GM19239 (cell line): ENCODE results near the gene TSACC.
"Not testable (repeated sequence)": the region's sequence is repeated elsewhere in the genome, so short reads cannot be mapped to it uniquely, and the experiment has no call there.

Source experiments
- DNase-seq: peaks from one replicate; pipeline ENCODE4 v3.0.0; 2011; ENCODE audit warnings: low spot score; ENCODE audit not compliant: insufficient read length
- FAIRE-seq: peaks from 2 replicates; lab custom pipeline; 2011; peaks lifted over from hg19 to GRCh38; lab: Jason Lieb, UNC

Gene TSACC

DNA sequence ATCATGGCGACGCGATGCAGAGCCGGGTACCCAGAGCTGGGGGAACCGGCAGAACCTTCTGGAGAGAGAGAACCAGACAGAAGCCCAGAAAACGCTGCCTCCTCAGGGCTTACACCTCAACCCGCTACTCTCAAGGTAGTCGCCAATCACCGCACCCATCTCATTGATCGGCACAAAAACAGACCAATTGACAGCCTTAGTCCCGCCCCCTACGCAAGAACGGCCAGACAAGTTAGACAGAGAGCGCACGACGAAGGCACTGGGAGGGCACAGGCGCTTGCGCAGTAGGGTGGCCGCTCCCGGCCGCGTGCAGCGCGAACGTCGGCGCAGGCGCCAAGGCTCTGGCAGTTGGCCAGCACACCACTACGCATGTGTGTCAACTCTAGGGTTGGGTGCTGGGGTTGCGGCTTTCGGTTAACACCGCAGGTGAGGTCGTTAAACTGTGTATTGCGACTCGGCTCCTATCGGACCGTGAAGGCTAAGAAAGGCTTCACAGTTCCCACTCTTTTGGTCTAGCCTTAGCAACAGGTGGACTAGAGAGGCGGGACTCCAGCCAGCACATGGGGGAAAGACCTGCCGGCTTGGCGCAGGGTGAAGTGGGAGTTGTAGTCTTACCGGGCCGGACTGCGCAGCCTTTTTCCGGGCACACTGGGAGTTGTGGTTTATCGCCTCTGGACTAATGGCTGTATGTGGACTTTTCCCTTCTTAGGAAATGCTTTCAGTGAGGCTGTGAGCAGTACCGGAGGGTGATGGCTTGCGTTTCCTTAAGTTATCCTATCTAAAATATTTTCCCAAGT is at the start of gene TSACC, which contains the start of gene CCT3:
Gene TSACC (plus strand): TSS at position 347 of the 797 bp plus-strand sequence. CDS start 1,232 bp downstream, outside the sequence.
Gene CCT3 (minus strand): TSS at position 113 of the 797 bp plus-strand sequence. CDS start 108 bp downstream, at position 5.
- FAIRE-seq = peak; percentile 98
- peak; percentile 93 for DNase-seq

DNA sequence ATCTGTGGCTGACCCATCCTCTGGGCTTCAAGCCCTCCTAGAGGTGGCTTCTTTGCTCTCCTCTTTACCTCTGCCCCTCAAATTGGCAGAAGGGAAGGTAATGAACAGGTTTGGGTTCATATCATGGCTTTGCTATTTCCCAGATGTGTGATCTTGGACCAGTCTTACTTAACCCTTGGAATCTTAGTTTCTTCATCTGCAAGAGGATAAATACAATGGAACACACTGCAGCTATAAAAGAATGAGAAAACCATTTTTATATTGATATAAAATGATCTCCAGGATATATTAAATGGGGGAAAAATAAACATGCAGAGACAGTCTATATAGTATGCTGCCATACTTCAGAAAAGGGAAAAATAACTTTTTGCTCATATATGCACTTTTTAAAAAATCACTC is 48.5 kb upstream of the TSACC start:
- DNase-seq (no peak), FAIRE-seq (no peak)

DNA sequence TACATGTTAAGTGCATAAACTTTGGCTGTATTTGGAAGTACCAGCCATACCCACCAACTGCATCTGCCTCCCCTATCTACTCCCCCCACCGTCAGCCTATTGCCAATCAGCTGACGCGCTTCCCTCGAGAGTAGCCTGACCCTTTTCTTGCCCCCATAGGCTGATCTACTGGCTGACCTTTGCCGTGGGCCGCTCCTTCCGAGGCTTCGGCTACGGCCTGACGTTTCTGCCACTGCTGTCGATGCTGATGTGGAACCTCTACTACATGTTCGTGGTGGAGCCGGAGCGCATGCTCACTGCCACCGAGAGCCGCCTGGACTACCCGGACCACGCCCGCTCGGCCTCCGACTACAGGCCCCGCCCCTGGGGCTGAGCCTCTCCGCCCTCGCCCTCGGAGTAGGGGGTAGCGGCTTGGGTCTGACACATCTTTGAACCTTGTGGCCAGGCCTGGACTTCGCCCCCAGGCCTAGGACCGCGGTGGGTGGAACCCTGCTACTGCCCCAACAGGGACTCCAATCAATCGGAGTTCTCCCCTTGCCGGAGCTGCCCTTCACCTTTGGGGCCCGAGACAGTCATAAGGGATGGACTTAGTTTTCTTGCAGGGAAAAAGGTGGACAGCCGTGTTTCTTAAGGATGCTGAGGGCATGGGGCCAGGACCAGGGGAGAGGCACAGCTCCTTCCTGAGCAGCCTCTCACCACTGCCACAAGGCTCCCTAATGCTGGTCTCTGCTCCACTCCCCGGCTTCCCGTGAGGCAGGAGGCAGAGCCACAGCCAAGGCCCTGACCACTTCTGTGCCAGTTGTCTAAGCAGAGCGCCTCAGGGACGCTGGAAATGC is 46.9 kb upstream of the TSACC start:
- FAIRE-seq (peak; percentile 42), DNase-seq (peak; percentile 35)

DNA sequence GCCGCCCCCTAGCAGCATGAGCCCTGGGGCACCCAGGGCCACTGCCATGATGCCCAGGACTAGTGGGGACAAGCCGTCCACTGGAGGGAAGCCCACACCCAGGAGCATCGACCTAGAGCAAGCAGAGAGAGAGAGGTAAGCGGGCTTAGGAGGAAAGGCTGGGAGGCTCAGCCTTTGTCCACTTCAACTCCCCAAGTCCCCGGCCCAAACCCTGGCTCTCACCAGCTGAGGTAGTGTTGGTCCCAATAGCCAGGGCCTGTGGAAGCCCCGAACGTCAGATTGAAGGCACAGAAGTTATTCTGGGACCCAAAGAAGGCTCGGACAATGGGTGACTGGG is 45.3 kb upstream of the TSACC start:
- DNase-seq (no peak), FAIRE-seq (no peak)

DNA sequence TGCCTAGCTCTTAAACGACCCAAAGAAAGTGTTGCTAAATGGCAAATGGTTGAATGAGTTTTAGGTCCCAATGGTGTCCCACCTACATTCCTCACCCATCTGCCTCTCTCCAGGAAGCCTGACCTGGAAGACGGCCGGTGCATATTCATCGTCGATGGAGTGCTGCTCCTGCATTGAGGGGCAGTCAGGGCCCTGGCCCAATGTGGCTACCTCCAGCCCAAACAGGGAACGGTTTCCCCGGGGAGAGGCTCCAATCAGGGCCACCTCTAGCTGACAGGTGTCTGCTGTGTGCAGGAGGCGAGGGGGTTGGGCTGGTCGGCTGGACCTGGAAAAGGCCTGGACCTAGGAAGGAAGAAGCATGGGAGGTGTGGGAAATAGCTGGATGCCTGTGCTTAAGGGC is 44.4 kb upstream of the TSACC start:
- DNase-seq (no peak), FAIRE-seq (no peak)

DNA sequence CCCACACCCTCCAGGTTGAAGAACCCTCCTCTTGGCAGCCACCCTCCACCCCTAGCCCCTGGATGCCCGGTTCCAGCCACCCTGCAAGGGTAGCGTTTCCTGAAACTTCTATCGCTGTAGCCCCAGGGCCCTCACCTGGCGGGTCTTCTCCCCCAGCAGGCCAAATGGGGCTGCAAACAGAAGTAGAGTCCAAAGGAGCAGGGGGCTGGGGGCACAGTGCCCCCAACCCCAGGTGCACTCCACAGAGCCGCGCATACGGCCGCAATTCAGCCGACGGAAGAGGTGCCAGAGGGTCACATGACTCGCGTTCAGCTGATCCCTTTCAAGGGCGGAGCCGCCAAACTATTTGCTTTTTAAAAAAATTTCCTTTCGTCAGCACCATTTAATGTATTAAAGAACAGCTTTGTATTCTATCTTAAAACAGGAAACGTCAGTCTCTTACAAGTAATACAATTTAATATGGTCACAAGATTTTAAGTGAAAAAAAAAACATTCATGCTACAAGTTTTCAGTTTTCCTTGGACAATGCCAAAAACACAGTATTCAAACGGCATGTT is 42.9 kb upstream of the TSACC start, which contains the start of gene GLMP:
Gene GLMP (minus strand): TSS at position 289 of the 557 bp plus-strand sequence. CDS start 34 bp downstream, at position 255.
- DNase-seq (peak; percentile 65), FAIRE-seq (peak; percentile 45)

DNA sequence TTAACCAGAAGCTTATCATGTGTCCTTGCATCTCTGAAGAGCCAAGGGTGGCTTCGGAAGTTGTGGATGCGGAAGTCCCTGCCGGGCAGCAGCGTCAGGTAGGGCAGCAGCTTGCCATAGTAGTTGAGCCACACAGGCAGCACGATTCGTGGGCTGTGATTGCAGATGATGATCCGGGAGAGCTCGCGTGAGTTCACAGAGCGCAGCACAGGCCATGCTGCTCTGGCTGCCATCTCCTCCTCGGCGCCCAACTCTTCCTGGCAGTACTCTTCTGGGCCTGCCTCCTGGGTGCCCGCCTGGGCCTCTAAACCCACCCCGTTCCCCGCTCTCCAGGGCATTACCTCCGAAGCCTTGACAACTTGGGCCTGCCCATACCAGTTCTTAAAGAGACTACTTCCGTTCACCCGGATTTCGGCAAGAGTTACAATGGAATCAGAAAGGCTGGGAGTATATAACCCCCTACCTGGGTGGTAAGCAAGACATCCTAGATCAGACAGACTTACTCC is 39.4 kb upstream of the TSACC start, which contains the start of gene VHLL:
Gene VHLL (minus strand): TSS at position 456 of the 506 bp plus-strand sequence. CDS start 118 bp downstream, at position 338.
- no peak for FAIRE-seq
- DNase-seq = no peak

DNA sequence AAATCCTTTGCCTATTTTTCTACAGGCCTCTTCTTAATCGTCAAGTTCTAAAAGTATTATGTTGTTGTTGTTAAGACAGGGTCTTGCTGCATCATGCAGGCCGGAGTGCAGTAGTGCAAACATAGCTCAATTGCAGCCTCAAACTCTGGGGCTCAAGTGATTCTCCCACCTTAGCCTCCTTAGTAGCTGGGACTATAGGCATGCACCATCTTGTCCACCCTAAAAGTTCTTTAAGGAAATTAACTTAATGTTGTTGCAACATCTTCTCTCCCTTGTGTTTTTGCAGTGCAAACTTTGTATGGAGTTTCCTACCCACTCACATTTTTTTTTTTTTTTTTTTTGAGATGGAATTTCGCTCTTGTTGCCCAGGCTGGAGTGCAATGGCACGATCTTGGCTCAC is 35.1 kb upstream of the TSACC start:
- DNase-seq = no peak
- FAIRE-seq = no peak

DNA sequence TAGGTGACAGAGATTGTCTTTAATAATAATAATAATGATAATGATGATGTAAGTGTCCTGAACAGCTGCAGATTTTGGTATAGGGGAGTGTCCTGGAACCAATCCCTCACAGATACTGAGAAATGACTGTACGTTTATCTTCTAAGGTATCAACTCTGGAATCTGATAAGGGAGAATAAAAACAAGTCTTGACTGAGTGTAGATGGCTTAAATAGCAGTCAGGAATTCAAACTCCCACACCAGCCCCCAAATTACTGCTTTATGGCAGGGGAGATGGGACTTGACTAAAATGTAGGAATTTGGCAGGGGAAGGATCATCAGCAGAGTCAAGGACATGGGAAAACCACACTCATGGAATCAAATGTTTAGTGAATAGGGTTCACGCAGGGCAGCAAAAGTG is 33.1 kb upstream of the TSACC start:
- DNase-seq (no peak), FAIRE-seq (no peak)

DNA sequence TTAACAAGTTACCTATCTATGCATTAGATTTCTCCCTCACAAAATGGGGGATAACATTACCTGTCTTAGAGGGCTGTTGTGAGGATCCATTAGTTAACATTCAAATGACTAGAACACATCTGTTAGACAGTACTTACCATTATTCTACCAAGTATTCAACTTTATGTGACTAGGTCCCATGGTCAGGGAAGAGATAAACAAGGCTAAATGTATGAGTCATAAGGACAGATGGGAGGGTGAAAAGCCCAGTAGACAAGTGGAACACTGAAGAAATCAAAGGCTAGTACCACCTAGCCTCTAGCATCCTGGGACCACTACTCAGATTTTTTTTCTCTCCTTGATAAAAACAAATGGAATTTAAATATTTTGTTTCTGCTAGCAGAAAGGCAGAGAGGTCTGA is 30.2 kb upstream of the TSACC start:
- DNase-seq = no peak
- FAIRE-seq = no peak

DNA sequence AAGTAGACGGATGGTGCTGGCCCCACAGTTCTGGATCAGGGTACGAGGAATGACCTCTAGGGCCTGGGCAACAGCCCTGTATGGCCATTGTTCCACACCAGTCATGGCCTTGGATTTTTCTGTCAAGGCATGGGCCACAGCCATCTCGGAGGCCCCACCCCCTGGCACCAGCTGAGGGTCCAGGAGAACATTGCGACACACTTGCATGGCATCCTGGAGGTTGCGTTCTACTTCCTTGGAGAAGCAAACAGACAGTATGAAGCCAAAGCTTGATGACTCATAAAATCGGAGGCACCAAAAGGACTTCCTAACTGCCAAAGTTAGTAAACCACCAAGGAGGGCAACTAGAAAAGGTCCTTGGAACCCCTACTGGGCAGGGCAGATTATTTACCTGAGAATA is 27.4 kb upstream of the TSACC start:
- DNase-seq = no peak
- no peak for FAIRE-seq

DNA sequence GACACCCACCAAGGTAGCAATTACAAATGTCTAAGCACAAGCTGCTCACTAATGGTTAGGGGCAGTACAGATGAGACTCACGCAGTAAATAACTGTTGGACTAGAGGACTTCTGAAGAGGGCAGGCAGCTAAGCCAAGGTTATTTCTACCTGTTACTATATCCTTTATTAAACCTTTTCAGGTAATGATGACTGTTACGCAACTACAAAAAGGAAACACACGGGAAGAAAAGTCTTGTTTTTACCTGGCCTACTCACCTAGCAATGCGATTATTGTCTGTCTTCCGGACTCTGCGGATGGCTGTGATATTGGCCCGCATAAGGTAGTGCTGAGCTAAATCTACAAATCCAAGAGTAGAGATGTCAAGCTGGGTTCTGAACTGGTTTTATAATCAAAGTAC is 21.4 kb upstream of the TSACC start:
- DNase-seq (no peak), FAIRE-seq (no peak)

DNA sequence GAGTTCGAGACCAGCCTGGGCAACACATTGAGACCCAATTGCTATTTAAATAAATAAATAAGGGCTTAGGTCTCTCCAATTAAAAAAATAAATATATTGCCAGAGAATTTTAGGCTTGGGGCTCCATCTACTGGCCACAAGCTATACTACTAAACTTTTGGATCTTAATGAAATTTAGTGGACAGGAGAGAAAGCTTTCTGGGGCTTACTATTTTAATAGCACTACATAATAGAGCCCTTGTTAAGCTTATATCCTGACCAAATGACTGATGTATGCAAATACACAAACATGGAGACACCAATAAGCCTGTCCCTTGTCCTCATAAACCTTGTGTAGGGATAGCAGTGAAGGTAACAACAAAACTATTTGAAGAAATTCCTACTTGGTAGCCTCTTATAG is 18.7 kb upstream of the TSACC start:
- DNase-seq (no peak), FAIRE-seq (no peak)

DNA sequence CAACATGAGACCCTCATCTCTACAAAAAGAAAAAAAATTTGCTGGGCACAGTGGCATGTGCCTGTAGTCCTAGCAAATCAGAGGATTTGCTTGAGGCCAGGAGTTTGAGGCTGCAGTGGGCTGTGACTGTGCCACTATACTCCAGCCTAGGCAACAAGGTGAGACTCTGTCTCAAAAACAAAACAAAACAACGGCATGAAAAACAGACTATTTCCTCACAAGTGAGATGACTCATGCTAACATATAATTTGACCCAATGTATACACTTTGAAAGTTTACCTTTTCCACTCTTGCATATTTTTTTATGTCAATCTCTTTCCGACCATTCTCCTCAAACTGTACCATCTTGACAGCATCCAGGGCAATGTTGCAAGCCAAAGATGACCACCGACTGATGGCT is 17.8 kb upstream of the TSACC start:
- DNase-seq = no peak
- no peak for FAIRE-seq

DNA sequence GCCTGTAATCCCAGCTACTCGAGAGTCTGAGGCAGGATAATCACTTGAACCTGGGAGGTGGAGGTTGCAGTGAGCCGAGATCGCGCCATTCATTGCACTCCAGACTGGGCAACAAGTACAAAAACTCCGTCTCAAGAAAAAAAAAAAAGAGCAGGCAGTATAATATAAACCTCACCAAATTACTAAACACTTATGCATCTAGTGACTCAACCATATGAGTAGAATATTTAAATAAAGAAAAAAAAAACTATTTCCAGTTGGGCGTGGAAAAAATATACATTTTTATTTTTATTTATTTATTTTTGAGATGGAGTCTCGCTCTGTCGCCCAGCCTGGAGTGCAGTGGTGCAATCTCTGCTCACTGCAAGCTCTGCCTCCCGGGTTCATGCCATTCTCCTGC is 15.1 kb upstream of the TSACC start:
- DNase-seq, FAIRE-seq: not testable (repeated sequence)

DNA sequence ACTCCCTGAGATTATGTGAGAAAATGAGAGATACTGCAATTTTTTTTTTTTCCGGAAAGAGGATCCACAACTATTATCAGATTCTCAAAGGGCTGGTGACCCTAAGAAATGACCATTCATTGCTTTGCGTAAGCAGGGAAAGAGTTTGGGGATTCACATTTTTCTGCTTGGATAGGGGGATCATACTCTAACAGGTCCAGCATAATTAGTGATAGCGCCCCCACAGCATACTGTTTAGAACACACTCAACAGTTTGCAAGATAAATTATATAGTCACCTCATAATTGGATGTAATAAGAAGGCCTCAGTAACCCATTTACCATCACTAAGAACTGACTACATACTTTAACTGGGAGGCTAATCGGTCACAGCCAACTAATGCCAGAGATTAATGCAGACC is 2.1 kb upstream of the TSACC start:
- DNase-seq (no peak), FAIRE-seq (no peak)

DNA sequence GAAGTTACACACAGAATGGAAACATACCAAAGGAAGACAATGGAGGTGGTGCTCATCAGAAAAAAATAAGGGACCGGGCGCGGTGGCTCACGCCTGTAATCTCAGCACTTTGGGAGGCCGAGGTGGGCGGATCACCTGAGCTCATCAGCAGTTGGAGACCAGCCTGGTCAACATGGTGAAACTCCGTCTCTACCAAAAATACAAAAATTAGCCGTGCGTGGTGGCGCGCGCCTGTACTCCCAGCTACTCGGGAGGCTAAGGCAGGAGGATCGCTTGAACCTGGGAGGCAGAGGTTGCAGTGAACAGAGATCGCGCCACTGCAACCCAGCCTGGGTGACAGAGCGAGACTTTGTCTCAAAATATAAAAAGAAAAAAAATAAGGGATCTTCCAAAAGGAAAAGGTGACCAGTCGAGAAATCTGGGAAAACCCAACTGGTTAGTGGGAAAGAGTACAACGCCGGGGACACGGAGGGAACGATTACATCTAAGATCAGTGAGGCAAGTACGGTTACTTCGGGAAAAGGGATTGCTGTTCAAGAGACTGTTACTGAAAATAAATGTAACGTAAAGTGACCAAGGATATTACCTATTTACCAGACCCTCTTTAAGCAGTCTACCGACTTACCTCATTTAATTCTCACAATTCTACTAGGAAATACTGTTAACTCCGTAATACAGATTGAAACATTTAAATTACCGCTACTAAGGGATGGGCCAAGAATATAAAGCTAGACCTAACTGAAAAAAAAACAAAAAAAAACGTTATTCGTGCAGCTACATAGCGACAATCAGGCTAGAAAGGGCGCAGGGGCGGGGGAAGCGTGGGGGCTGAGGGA is 1.1 kb upstream of the TSACC start:
- FAIRE-seq (no peak), DNase-seq (no peak)

DNA sequence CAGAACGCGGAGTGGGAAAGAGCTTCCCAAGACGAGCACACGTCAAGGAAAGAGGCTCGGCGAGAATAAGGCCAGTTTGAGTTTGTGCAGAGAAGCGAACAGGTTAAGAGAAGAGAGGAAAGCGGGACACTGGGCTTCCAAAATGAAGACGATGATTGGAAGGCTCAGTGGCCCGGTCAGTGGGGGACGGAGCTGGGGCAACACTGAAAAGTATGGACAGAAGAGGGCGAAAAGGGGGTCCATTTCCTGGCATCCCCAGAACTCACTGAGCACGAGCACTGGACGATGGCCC is 492 bp upstream of the TSACC start:
- FAIRE-seq (peak; percentile 60), DNase-seq (no peak)

DNA sequence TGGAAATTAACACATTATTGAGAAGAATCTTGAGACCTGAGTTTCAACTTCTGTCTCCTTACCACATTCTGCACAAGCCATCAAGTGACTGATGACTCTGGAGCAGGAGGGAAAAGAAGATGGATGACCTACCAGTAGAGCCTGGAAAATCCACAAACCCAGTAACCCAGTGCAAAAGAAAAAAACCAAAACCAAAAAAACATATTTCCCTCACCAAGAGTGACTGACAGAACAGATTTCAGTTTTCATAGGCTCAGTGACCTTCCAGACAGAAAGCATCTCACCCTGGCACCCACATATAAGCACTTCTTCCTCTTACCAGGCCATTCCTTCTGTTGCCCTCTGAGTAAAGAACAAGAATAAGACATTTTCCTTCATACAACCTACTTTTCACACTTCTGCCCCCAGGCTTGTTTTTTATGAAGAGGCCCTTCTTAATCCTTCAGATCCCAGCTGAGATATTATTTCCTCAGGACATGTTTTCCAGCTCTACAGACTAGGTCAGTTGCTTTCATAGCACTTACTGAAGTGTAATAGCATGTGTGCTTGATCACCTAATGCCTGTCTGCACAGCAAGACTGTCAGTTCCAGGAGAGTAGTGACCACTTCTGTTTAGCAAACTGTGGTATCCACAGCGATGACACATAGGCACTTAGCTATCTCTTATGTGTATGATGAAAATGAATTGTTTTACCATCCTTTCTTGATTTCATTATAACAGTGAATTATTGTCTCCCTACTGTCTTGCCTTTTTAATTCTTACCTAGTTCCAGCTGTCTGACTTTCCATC is 4.0 kb downstream of the TSACC start:
- DNase-seq = no peak
- FAIRE-seq = no peak
